Fibroblast of upper back skin (primary cell): ENCODE measurements around the gene CAPN15.
"Not testable (repeated sequence)": the region's sequence is repeated elsewhere in the genome, so short reads cannot be mapped to it uniquely, and the experiment has no call there.

Experiments used
- DNase-seq: peaks from one replicate; pipeline ENCODE4 v3.0.0-alpha.2; 2013

CAPN15 gene

DNA sequence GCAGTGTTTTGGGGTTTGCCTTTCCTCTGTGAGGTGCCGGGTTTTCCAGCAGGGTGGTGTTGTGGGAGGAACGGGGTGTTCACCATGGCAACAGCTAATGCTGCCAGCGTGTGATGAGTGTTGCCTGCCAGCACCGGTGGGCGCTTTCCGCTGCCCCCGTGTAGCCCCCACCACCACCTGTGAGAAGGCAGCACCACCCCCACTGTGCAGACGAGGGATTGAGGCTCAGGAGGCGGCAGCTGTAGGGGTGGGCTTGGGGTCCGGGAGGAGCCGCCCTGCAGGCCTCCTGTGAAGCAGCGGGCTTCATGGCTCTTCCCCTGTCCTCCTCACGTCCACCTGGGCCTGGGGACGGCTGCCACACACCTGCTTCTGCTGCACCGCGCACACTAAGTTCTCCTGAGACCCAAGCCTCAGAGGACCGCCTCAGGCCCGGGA is 67.6 kb downstream of the CAPN15 start:
- no peak for DNase-seq

DNA sequence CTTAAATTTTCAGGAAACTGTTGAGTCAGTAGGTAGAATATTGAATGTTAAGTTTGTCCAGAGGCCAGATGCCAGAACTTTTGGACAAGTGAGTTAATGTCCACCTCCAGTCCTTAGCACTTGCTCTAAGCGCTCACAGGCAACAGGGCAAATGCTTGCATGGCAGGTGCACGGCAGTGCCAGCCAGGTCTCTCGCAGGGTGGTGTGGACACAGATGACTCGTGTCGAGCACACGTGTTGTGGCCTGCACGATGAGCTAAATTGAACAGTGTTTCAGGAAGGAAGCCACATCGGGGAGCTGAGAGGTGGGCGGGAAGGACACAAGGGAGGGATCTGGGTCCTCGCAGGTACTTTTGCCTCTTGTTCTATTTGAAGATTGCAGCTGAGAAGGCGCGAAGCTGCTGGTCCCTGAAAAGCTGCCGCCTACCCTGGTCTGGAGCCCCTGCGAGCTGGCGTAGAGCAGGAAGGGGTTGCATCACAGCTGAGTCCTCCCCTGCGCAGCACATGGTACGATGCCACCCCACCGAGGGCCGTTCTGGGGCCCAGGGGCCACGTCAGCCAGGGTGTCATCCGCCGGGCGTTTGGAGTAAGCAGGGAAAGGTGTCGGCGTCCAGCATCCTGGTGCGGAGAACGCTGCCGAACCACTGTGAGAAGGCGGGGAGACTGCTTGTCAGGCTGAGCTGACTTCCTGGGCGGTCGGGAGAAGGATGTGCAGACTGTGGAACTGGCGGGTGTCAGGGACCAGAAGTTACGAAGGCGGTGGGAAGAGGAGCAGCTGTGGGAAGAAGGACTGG is 68.6 kb downstream of the CAPN15 start:
- no peak for DNase-seq

DNA sequence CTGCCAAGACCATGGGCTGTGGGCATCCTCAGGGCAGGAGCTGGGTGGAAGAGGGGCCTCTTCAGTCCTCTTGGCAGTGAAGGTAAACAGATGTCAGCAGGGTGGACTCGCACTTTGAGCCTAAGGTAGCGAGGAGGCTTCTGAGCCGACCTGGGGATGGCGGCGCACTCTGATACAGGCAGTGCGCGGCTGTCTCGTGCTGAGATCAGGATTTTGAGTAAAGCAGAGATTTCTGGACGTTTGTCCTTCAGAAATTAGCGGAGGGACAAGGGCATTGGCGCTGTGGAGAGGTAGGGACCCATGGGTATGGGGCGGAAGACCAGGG is 69.2 kb downstream of the CAPN15 start:
- DNase-seq = no peak

DNA sequence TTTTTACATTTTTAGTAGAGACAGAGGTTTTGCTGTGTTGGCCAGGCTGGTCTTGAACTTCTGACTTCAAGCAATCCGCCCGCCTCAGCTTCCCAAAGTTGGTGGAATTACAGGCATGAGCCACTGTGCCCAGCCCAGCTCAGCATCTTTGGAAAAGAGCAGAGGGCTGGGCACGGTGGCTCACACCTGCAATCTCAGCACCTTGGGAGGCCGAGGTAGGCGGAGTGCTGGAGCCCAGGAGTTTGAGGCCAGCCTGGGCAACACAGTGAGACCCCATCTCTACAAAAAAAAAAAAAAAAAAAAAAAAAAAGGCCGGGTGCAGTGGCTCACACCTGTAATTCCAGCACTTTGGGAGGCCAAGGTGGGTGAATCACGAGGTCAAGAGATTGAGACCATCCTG is 70.1 kb downstream of the CAPN15 start:
- not testable (repeated sequence) for DNase-seq

DNA sequence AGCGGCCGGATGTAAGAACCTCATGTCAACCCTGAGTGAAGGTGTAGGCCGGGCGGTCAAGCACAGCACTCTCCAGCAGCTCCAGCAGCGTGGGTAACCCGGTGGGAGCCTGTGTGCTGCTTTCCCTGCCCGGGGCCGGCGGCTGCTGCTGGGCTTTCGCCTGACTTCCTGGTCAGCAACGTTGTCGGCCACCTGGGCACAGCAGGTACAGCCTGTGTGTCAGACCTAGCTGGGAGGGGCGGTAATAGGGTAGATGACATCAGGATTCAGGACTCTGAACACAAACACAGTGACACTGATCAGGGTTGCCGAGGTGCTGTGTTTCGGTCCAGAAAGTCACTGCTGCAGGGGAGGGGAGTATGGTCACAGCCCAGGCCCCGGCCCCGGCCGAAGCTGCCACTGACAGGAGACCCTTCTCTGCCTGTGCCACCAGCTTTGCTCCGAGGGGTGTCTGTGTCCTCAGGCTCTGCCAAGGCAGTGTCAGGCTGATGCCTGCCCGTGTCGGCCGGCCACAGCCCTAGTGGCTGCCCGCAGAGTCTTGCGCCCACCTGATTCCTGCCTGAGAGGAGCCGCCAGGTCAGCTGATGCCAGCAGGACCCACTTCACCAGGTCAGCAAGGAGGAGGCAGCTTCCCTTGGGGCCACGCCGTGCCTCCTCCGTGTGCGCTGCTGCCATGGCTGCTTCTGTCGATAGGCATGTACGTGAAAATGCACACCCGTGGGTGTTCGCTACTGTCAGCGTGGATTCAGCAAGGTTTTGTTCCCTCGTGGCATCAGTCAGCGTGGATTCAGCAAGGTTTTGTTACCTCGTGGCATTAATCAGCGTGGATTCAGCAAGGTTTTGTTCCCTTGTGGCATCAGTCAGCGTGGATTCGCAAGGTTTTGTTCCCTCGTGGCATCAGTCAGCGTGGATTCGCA is 71.6 kb downstream of the CAPN15 start:
- no peak for DNase-seq

DNA sequence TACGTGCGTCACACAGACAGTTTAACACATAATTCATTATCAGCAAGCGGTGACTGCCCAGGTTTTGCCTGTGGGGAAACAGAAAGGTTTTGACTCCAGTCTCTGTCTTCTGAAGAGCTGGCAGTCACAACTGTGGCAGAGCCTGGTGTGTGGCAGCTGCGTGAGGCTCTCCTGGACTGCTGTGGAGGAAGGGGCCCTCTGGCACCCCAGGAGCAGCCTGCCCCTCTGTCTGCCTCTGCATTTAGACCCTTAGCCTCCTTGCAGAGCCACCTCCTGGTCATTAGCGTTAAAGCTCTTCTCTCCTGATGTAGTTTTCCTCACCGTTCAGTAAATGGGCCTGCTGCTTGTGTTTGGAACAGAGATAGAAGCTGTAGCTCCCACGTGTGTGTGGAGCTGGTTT is 73.3 kb downstream of the CAPN15 start:
- no peak for DNase-seq

DNA sequence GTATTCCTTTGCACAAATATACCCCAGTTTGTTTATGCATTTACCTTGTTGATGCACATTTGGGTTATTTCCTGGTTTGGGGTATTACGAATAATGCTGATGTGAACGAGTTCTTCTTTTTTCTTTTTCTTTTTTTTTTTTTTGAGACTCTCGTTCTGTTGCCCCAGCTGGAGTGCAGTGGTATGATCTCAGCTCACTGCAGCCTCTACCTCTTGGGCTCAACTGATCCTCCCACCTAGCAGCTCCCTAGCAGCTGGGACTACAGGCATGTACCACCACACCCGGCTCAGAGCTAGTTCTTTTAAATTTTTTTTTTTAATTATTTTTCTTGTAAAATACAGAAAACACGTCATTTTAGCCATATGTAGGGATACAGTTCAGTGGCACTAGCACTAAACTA is 76.4 kb downstream of the CAPN15 start:
- DNase-seq = no peak
